GM12878 (cell line): Measurements from ENCODE around the gene CTSK. TPM values are rescaled to one million over a fixed set of nuclear protein-coding genes. Genes with fewer than 3 reads are reported as not detected.
A peak's percentile ranks its signal among the peaks of the same experiment; 100 is the strongest.

Experiments used
- ASH2L ChIP-seq: fragments of 300-600, 200-600 bp; sonication (generic); IDR thresholded peaks from 2 replicates; pipeline ENCODE4 v1.6.1; 2017; ENCODE audit warnings: low read depth, mild to moderate bottlenecking, borderline replicate concordance
- CEBPB ChIP-seq, 2 experiments: fragments of 150-350 bp in 1 of 2; IDR thresholded peaks; 2 replicates each; pipeline ENCODE4 v1.6.1; 2012 to 2014; ENCODE audit warnings: low read depth in 2 of 2, low read length in 2 of 2, borderline replicate concordance in 1 of 2, inconsistent platforms in 1 of 2
- CHD1 ChIP-seq: IDR thresholded peaks from 2 replicates; pipeline ENCODE4 v1.6.1; 2012; ENCODE audit warnings: low read depth, low read length, improper control_type of control experiment
- CREM ChIP-seq: IDR thresholded peaks from 2 replicates; pipeline ENCODE4 v1.6.1; 2014; ENCODE audit warnings: antibody characterized with exemption, low read depth
- E2F4 ChIP-seq: IDR thresholded peaks from 2 replicates; pipeline ENCODE4 v1.6.1; 2012; ENCODE audit warnings: low read depth, low read length, improper control_type of control experiment
- EGR1 ChIP-seq, 2 experiments: IDR thresholded peaks; 1 replicate in 1 of 2; 2 replicates in 1 of 2; pipeline ENCODE4 v1.6.1; 2011 to 2012; ENCODE audit warnings: low read depth in 2 of 2, low read length in 2 of 2, borderline replicate concordance in 1 of 2, mild to moderate bottlenecking in 1 of 2, moderate library complexity in 1 of 2
- FOXM1 ChIP-seq: IDR thresholded peaks from 2 replicates; pipeline ENCODE4 v1.6.1; 2012; ENCODE audit warnings: low read depth, mild to moderate bottlenecking, inconsistent platforms, low read length, moderate library complexity
- GATAD2B ChIP-seq: fragments of 450-650 bp; conservative IDR thresholded peaks from 2 replicates; pipeline ENCODE4 v1.6.1; 2017; ENCODE audit warnings: low read depth, mild to moderate bottlenecking, moderate library complexity
- HCFC1 ChIP-seq: fragments of 150-350 bp; IDR thresholded peaks from 2 replicates; pipeline ENCODE4 v1.6.1; 2014; ENCODE audit warnings: low read length
- LARP7 ChIP-seq: fragments of 450-650 bp; IDR thresholded peaks from 2 replicates; pipeline ENCODE4 v1.6.1; 2017; ENCODE audit warnings: mild to moderate bottlenecking
- MEF2B ChIP-seq: fragments of 450-650 bp; IDR thresholded peaks from 2 replicates; pipeline ENCODE4 v1.6.1; 2018; ENCODE audit warnings: mild to moderate bottlenecking, moderate library complexity; ENCODE audit not compliant: partially characterized antibody, poor library complexity, severe bottlenecking
- MXI1 ChIP-seq: fragments of 150-350 bp; IDR thresholded peaks from 2 replicates; pipeline ENCODE4 v1.6.1; 2011; ENCODE audit warnings: low read depth, mild to moderate bottlenecking, inconsistent platforms, low read length, improper control_type of control experiment
- MYB ChIP-seq: fragments of 150-350 bp; IDR thresholded peaks from 2 replicates; pipeline ENCODE4 v1.6.1; 2014; ENCODE audit warnings: mild to moderate bottlenecking, low read depth, low read length, borderline replicate concordance
- PAX5 ChIP-seq: IDR thresholded peaks from 2 replicates; pipeline ENCODE4 v1.6.1; 2011; ENCODE audit warnings: low read depth, low read length, borderline replicate concordance
- RB1 ChIP-seq: fragments of 450-650 bp; formaldehyde crosslinking; IDR thresholded peaks from 2 replicates; pipeline ENCODE4 v1.6.1; 2017; ENCODE audit warnings: mild to moderate bottlenecking, borderline replicate concordance
- RBBP5 ChIP-seq: fragments of 200-600 bp; sonication (generic); conservative IDR thresholded peaks from 2 replicates; pipeline ENCODE4 v1.6.1; 2016
- RUNX3 ChIP-seq: IDR thresholded peaks from 2 replicates; pipeline ENCODE4 v1.6.1; 2012; ENCODE audit warnings: low read length, inconsistent platforms
- SIX5 ChIP-seq: IDR thresholded peaks from 2 replicates; pipeline ENCODE4 v1.6.1; 2011; ENCODE audit warnings: mild to moderate bottlenecking, low read depth, low read length, moderate library complexity; ENCODE audit not compliant: severe bottlenecking
- SMARCA5 ChIP-seq: fragments of 450-650 bp; IDR thresholded peaks from 2 replicates; pipeline ENCODE4 v1.6.1; 2017; ENCODE audit warnings: mild to moderate bottlenecking
- SPI1 ChIP-seq: IDR thresholded peaks from 2 replicates; pipeline ENCODE4 v1.6.1; 2011; ENCODE audit warnings: low read depth, mild to moderate bottlenecking, low read length, moderate library complexity, borderline replicate concordance; ENCODE audit not compliant: insufficient read depth
- USF2 ChIP-seq: IDR thresholded peaks from 2 replicates; pipeline ENCODE4 v1.6.1; 2011; ENCODE audit warnings: low read depth, low read length, improper control_type of control experiment, borderline replicate concordance
- WRNIP1 ChIP-seq: IDR thresholded peaks from 2 replicates; pipeline ENCODE4 v1.6.1; 2011; ENCODE audit warnings: low read depth, low read length, improper control_type of control experiment, borderline replicate concordance
- YBX1 ChIP-seq: fragments of 450-650 bp; IDR thresholded peaks from 2 replicates; pipeline ENCODE4 v1.6.1; 2016; ENCODE audit warnings: antibody characterized with exemption
- YY1 ChIP-seq: IDR thresholded peaks from 2 replicates; pipeline ENCODE4 v1.6.1; 2011; ENCODE audit warnings: low read depth, mild to moderate bottlenecking, low read length
- ZNF24 ChIP-seq: fragments of 450-650 bp; IDR thresholded peaks from 2 replicates; pipeline ENCODE4 v1.6.1; 2017; ENCODE audit warnings: antibody characterized with exemption, mild to moderate bottlenecking
- polyA plus RNA-seq, 11 experiments: library from polyadenylated mRNA; depleted of rRNA in 4 of 11; unstranded in 6 of 11; stranded (reverse) in 5 of 11; fragments of >200 nt; fragmentation: Nextera tagmentation in 4 of 11; fragmentation: Illumina TruSeq in 1 of 11; extraction: Ambion mirVana in 4 of 11; extraction: Trizol in 1 of 11; gene quantifications; 1 replicate in 1 of 11; 2 replicates in 10 of 11; pipeline versions ENCODE4 v1.2.1 to v1.2.3, GENCODE V29; 2011 to 2016; ENCODE audit warnings: inconsistent platforms in 2 of 11, missing spikeins in 2 of 11, low read depth in 1 of 11
- total RNA-seq, 4 experiments: library from RNA; depleted of rRNA in 3 of 4; stranded (reverse); fragments of >200 nt in 3 of 4; fragmentation: Illumina TruSeq in 1 of 4; extraction: Trizol in 1 of 4; gene quantifications; 2 replicates each; pipeline versions ENCODE4 v1.2.1 to v1.2.3, GENCODE V29; 2013 to 2021
- TF ChIP-seq, protein P1 (sequence below): fragments of 450-650 bp; IDR thresholded peaks from 2 replicates; pipeline ENCODE4 v1.6.1; 2016; ENCODE audit warnings: mild to moderate bottlenecking
- TF ChIP-seq, protein P2 (sequence below): IDR thresholded peaks from 2 replicates; pipeline ENCODE4 v1.6.1; 2012; ENCODE audit warnings: low read length, inconsistent platforms
- TF ChIP-seq, protein P3 (sequence below): IDR thresholded peaks from 2 replicates; pipeline ENCODE4 v1.6.1; 2011; ENCODE audit warnings: low read depth, mild to moderate bottlenecking, low read length, moderate library complexity, borderline replicate concordance; ENCODE audit errors: extremely low read depth

The CTSK gene
- total and polyA plus RNA-seq, 10 of the 15 experiments (the other 5 are each of a cell fraction or from before 2014, with no cell fraction given), result 0.40 to 3.1 (median 0.83) TPM

GRCh38 chr1:150764617-150765101 is 43.4 kb downstream of the CTSK start (continued):
- no peak for TF ChIP-seq USF2
- no peak for TF ChIP-seq RBBP5
- no peak for TF ChIP-seq SIX5
- no peak for TF ChIP-seq FOXM1
- no peak for TF ChIP-seq WRNIP1
- TF ChIP-seq MYB, result no peak
- TF ChIP-seq PAX5, result no peak
- no peak for TF ChIP-seq HCFC1
- TF ChIP-seq CREM, result no peak
- no peak for TF ChIP-seq ASH2L
- TF ChIP-seq YY1, result no peak
- no peak for TF ChIP-seq SMARCA5
- TF ChIP-seq MXI1, result 0 out of 2 replicates have a peak, but pooled peaks have one; percentile 47
- no peak for TF ChIP-seq ZNF24
- TF ChIP-seq RUNX3, result peak; percentile 30; the same call in 1 of the 2 replicates
- TF ChIP-seq RB1, result no peak
- no peak for TF ChIP-seq LARP7
- no peak for TF ChIP-seq GATAD2B
- TF ChIP-seq, protein P1, sequence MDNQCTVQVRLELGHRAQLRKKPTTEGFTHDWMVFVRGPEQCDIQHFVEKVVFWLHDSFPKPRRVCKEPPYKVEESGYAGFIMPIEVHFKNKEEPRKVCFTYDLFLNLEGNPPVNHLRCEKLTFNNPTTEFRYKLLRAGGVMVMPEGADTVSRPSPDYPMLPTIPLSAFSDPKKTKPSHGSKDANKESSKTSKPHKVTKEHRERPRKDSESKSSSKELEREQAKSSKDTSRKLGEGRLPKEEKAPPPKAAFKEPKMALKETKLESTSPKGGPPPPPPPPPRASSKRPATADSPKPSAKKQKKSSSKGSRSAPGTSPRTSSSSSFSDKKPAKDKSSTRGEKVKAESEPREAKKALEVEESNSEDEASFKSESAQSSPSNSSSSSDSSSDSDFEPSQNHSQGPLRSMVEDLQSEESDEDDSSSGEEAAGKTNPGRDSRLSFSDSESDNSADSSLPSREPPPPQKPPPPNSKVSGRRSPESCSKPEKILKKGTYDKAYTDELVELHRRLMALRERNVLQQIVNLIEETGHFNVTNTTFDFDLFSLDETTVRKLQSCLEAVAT, result no peak
- TF ChIP-seq EGR1 (IDR thresholded peaks at IDR 0.05; ENCODE audit: borderline replicate concordance in 1 of 2, low read depth in 2 of 2, low read length in 2 of 2), result no peak
- TF ChIP-seq CEBPB (IDR thresholded peaks at IDR 0.05; ENCODE audit: borderline replicate concordance in 1 of 2, low read depth in 2 of 2, low read length in 2 of 2), result no peak
- no peak for TF ChIP-seq YBX1
- TF ChIP-seq, protein P2, sequence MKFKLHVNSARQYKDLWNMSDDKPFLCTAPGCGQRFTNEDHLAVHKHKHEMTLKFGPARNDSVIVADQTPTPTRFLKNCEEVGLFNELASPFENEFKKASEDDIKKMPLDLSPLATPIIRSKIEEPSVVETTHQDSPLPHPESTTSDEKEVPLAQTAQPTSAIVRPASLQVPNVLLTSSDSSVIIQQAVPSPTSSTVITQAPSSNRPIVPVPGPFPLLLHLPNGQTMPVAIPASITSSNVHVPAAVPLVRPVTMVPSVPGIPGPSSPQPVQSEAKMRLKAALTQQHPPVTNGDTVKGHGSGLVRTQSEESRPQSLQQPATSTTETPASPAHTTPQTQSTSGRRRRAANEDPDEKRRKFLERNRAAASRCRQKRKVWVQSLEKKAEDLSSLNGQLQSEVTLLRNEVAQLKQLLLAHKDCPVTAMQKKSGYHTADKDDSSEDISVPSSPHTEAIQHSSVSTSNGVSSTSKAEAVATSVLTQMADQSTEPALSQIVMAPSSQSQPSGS, result no peak
- TF ChIP-seq SPI1, result no peak
- no peak for TF ChIP-seq E2F4
- TF ChIP-seq CHD1, result no peak
- TF ChIP-seq, protein P3, sequence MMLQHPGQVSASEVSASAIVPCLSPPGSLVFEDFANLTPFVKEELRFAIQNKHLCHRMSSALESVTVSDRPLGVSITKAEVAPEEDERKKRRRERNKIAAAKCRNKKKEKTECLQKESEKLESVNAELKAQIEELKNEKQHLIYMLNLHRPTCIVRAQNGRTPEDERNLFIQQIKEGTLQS, result no peak
- TF ChIP-seq MEF2B, result no peak
